Glutamatergic neuron (in vitro differentiated cells): ENCODE measurements around the gene UBE2E1. TPM values are rescaled to one million over a fixed set of nuclear protein-coding genes. Genes with fewer than 3 reads are reported as not detected.
"Not testable (repeated sequence)": the region's sequence is repeated elsewhere in the genome, so short reads cannot be mapped to it uniquely, and the experiment has no call there.

Source experiments
- DNase-seq: peaks from one replicate; pipeline ENCODE4 v3.0.0; 2022
- H3K27ac Mint-ChIP-seq: one replicate; pipeline ENCODE4 v1.8.0; 2020; ENCODE audit warnings: mild to moderate bottlenecking, mixed read lengths, inconsistent platforms; ENCODE audit not compliant: unreplicated experiment
- H3K27me3 Mint-ChIP-seq: one replicate; pipeline ENCODE4 v1.8.0; 2020; ENCODE audit warnings: mild to moderate bottlenecking, moderate library complexity, mixed read lengths, inconsistent platforms; ENCODE audit not compliant: unreplicated experiment
- H3K36me3 Mint-ChIP-seq: one replicate; pipeline ENCODE4 v1.8.0; 2020; ENCODE audit warnings: mild to moderate bottlenecking, mixed read lengths, inconsistent platforms; ENCODE audit not compliant: unreplicated experiment
- H3K4me1 Mint-ChIP-seq: one replicate; pipeline ENCODE4 v1.8.0; 2020; ENCODE audit warnings: mild to moderate bottlenecking, low read depth, mixed read lengths, inconsistent platforms; ENCODE audit not compliant: unreplicated experiment
- H3K4me3 Mint-ChIP-seq: one replicate; pipeline ENCODE4 v1.8.0; 2020; ENCODE audit warnings: mild to moderate bottlenecking, mixed read lengths, inconsistent platforms; ENCODE audit not compliant: unreplicated experiment
- H3K9me3 Mint-ChIP-seq: one replicate; pipeline ENCODE4 v1.8.0; 2020; ENCODE audit warnings: mild to moderate bottlenecking, moderate library complexity, mixed read lengths, inconsistent platforms; ENCODE audit not compliant: unreplicated experiment
- CTCF ChIP-seq: fragments of 200-600 bp; sonication (generic); IDR thresholded peaks from one replicate; pipeline ENCODE4 v1.5.0; 2021; ENCODE audit not compliant: partially characterized antibody, unreplicated experiment
- total RNA-seq: library from RNA; stranded (reverse); fragmentation: NEBNext Ultra II Directional; extraction: Animal tissue kit (Norgen Biotek cat#: 25700); gene quantifications from one replicate; pipeline ENCODE4 v1.2.1, GENCODE V29; 2021; ENCODE audit not compliant: unreplicated experiment

The UBE2E1 gene
- total RNA-seq, 1 donor from 2014 or later, result 74.2 TPM

GRCh38 chr3:23909341-23909740 is 103.6 kb downstream of the UBE2E1 start:
- TF ChIP-seq CTCF, result no peak

GRCh38 chr3:23911397-23911796 is 105.6 kb downstream of the UBE2E1 start:
- TF ChIP-seq CTCF, result no peak
- H3K27ac Mint-ChIP-seq, result no peak overlapping the region
- no peaks in the 10 kb centered on the region for H3K36me3 Mint-ChIP-seq
- H3K4me3 Mint-ChIP-seq, result no peak overlapping the region
- H3K27me3 Mint-ChIP-seq, result peaks cover 2% of the 10 kb centered on the region
- no peak for DNase-seq
- H3K4me1 Mint-ChIP-seq, result peaks cover 15% of the 10 kb centered on the region
- H3K9me3 Mint-ChIP-seq, result peaks cover 3% of the 10 kb centered on the region

More at GRCh38 chr3:23909341-23909740, 103.6 kb downstream of the UBE2E1 start:
- no peak overlapping the region for H3K27ac Mint-ChIP-seq
- peaks cover 5% of the 10 kb centered on the region for H3K4me1 Mint-ChIP-seq
- H3K9me3 Mint-ChIP-seq, result no peaks in the 10 kb centered on the region
- H3K36me3 Mint-ChIP-seq, result no peaks in the 10 kb centered on the region
- no peaks in the 10 kb centered on the region for H3K27me3 Mint-ChIP-seq
- no peak for DNase-seq
- no peak overlapping the region for H3K4me3 Mint-ChIP-seq

- not testable (repeated sequence) for DNase-seq, H3K36me3 Mint-ChIP-seq, H3K9me3 Mint-ChIP-seq, H3K27me3 Mint-ChIP-seq, H3K4me3 Mint-ChIP-seq, H3K27ac Mint-ChIP-seq
- peaks cover 15% of the 10 kb centered on the region for H3K4me1 Mint-ChIP-seq
These were observed 106.6 kb downstream of the UBE2E1 start for GRCh38 chr3:23912335-23912734.

- no peak for DNase-seq
- Mint-ChIP-seq H3K9me3 (peaks cover 5% of the 10 kb centered on the region), H3K4me1 (peaks cover 16% of the 10 kb centered on the region), H3K27ac (no peak overlapping the region), H3K4me3 (no peak overlapping the region), H3K27me3 (peaks cover 6% of the 10 kb centered on the region), H3K36me3 (no peaks in the 10 kb centered on the region)
- TF ChIP-seq CTCF, result no peak
These were observed 107.4 kb downstream of the UBE2E1 start for GRCh38 chr3:23913182-23913581.

GRCh38 chr3:23913873-23914743 is 108.4 kb downstream of the UBE2E1 start:
- Mint-ChIP-seq H3K9me3 (peaks cover 5% of the 10 kb centered on the region), H3K27ac (no peak overlapping the region), H3K4me1 (peaks cover 25% of the 10 kb centered on the region), H3K27me3 (peaks cover 8% of the 10 kb centered on the region), H3K36me3 (no peaks in the 10 kb centered on the region), H3K4me3 (peak overlapping the region; percentile 8)
- no peak for DNase-seq
- no peak for TF ChIP-seq CTCF
